Mononuclear cell (primary cell): ENCODE results near the gene SDK1. TPM values are rescaled to one million over a fixed set of nuclear protein-coding genes. Genes with fewer than 3 reads are reported as not detected.
"Not testable (repeated sequence)": the region's sequence is repeated elsewhere in the genome, so short reads cannot be mapped to it uniquely, and the experiment has no call there.

Source experiments
- H3K27me3 ChIP-seq: 2 replicates; pipeline ENCODE4 v1.6.0; 2011; ENCODE audit warnings: low read length, control low read depth; ENCODE audit not compliant: insufficient read depth
- H3K4me1 ChIP-seq: 2 replicates; pipeline ENCODE4 v1.5.1; 2011; ENCODE audit warnings: mild to moderate bottlenecking, low read length, control low read depth; ENCODE audit not compliant: insufficient read depth
- H3K4me3 ChIP-seq: 2 replicates; pipeline ENCODE4 v1.5.1; 2011; ENCODE audit warnings: mild to moderate bottlenecking, low read length, moderate library complexity
- H3K9me3 ChIP-seq: 2 replicates; pipeline ENCODE4 v1.5.1; 2011; ENCODE audit warnings: low read depth, mild to moderate bottlenecking, control low read depth, low read length
- total RNA-seq: library from RNA; depleted of rRNA; stranded (reverse); fragments of >200 nt; gene quantifications from one replicate; pipeline ENCODE4 v1.2.3, GENCODE V29; 2012

The SDK1 gene
- total RNA-seq, 1 donor = 0.31 TPM

- H3K27me3 ChIP-seq = no peaks in the 10 kb centered on the region
- no peaks in the 10 kb centered on the region for H3K4me1 ChIP-seq
- H3K9me3 ChIP-seq = no peaks in the 10 kb centered on the region
- H3K4me3 ChIP-seq = no peak overlapping the region
These were observed 943.0 kb downstream of the SDK1 start for GRCh38 chr7:4244041-4244440.

GRCh38 chr7:4244635-4245034 is 943.6 kb downstream of the SDK1 start:
- Histone ChIP-seq H3K4me3 (no peak overlapping the region), H3K27me3 (no peaks in the 10 kb centered on the region), H3K9me3 (no peaks in the 10 kb centered on the region), H3K4me1 (no peaks in the 10 kb centered on the region)

GRCh38 chr7:4245135-4245865 is 944.2 kb downstream of the SDK1 start:
- no peaks in the 10 kb centered on the region for H3K4me1 ChIP-seq
- no peaks in the 10 kb centered on the region for H3K9me3 ChIP-seq
- no peaks in the 10 kb centered on the region for H3K27me3 ChIP-seq
- no peak overlapping the region for H3K4me3 ChIP-seq

- H3K27me3 ChIP-seq = no peaks in the 10 kb centered on the region
- H3K9me3 ChIP-seq = no peaks in the 10 kb centered on the region
- H3K4me3 ChIP-seq = no peak overlapping the region
- no peaks in the 10 kb centered on the region for H3K4me1 ChIP-seq
These were observed 944.9 kb downstream of the SDK1 start for GRCh38 chr7:4245866-4246470.

GRCh38 chr7:4246536-4246935 is 945.5 kb downstream of the SDK1 start:
- no peaks in the 10 kb centered on the region for H3K4me1 ChIP-seq
- no peaks in the 10 kb centered on the region for H3K27me3 ChIP-seq
- no peaks in the 10 kb centered on the region for H3K9me3 ChIP-seq
- no peak overlapping the region for H3K4me3 ChIP-seq

- Histone ChIP-seq H3K9me3 (no peaks in the 10 kb centered on the region), H3K4me3 (no peak overlapping the region), H3K27me3 (no peaks in the 10 kb centered on the region)
These were observed 946.2 kb downstream of the SDK1 start for GRCh38 chr7:4247106-4247876.

GRCh38 chr7:4248295-4248694 is 947.2 kb downstream of the SDK1 start:
- Histone ChIP-seq H3K9me3 (no peaks in the 10 kb centered on the region), H3K27me3 (no peaks in the 10 kb centered on the region)

More at GRCh38 chr7:4247106-4247876, 946.2 kb downstream of the SDK1 start:
- H3K4me1 ChIP-seq = no peaks in the 10 kb centered on the region

GRCh38 chr7:4249241-4249640 is 948.2 kb downstream of the SDK1 start:
- Histone ChIP-seq H3K4me3 (no peak overlapping the region), H3K27me3 (no peaks in the 10 kb centered on the region), H3K9me3 (no peaks in the 10 kb centered on the region), H3K4me1 (no peaks in the 10 kb centered on the region)

More at GRCh38 chr7:4248295-4248694, 947.2 kb downstream of the SDK1 start:
- H3K4me1 ChIP-seq = no peaks in the 10 kb centered on the region
- H3K4me3 ChIP-seq = no peak overlapping the region

GRCh38 chr7:4255336-4255735 is 954.3 kb downstream of the SDK1 start:
- no peaks in the 10 kb centered on the region for H3K9me3 ChIP-seq
- H3K4me3 ChIP-seq = no peak overlapping the region
- H3K27me3 ChIP-seq = no peaks in the 10 kb centered on the region
- no peaks in the 10 kb centered on the region for H3K4me1 ChIP-seq

- Histone ChIP-seq H3K4me1 (no peaks in the 10 kb centered on the region), H3K4me3 (no peak overlapping the region), H3K27me3 (no peaks in the 10 kb centered on the region), H3K9me3 (no peaks in the 10 kb centered on the region)
These were observed 955.2 kb downstream of the SDK1 start for GRCh38 chr7:4256286-4256685.

- H3K9me3 ChIP-seq = no peaks in the 10 kb centered on the region
- H3K4me1 ChIP-seq = no peaks in the 10 kb centered on the region
These were observed 956.4 kb downstream of the SDK1 start for GRCh38 chr7:4257146-4258111.

GRCh38 chr7:4260116-4260515 is 959.1 kb downstream of the SDK1 start:
- H3K27me3 ChIP-seq = not testable (repeated sequence)

More at GRCh38 chr7:4257146-4258111, 956.4 kb downstream of the SDK1 start:
- Histone ChIP-seq H3K4me3 (no peak overlapping the region), H3K27me3 (no peaks in the 10 kb centered on the region)

GRCh38 chr7:4260867-4261600 is 960.0 kb downstream of the SDK1 start:
- no peak overlapping the region for H3K4me3 ChIP-seq
- no peaks in the 10 kb centered on the region for H3K4me1 ChIP-seq
- H3K27me3 ChIP-seq = no peaks in the 10 kb centered on the region
- no peaks in the 10 kb centered on the region for H3K9me3 ChIP-seq

More at GRCh38 chr7:4260116-4260515, 959.1 kb downstream of the SDK1 start:
- not testable (repeated sequence) for H3K9me3 ChIP-seq, H3K4me1 ChIP-seq, H3K4me3 ChIP-seq

GRCh38 chr7:4261601-4261960 is 960.5 kb downstream of the SDK1 start:
- H3K4me3 ChIP-seq = no peak overlapping the region
- H3K27me3 ChIP-seq = no peaks in the 10 kb centered on the region
- no peaks in the 10 kb centered on the region for H3K9me3 ChIP-seq
- H3K4me1 ChIP-seq = no peaks in the 10 kb centered on the region
